Right kidney (tissue), 1 donor: ENCODE measurements around the gene MIAT.

Experiments
- DNase-seq: peaks from one replicate; pipeline ENCODE4 v3.0.0-alpha.2; 2016

MIAT gene

GRCh38 chr22:26670459-26670858 is 13.1 kb downstream of the MIAT start:
- DNase-seq: no peak

- DNase-seq: no peak
These were observed 14.1 kb downstream of the MIAT start for GRCh38 chr22:26671317-26672059.

- DNase-seq: no peak
These were observed 14.7 kb downstream of the MIAT start for GRCh38 chr22:26672060-26672471.

GRCh38 chr22:26672590-26673468 is 15.4 kb downstream of the MIAT start:
- peak; percentile 92 for DNase-seq

- DNase-seq: no peak
These were observed 16.1 kb downstream of the MIAT start for GRCh38 chr22:26673486-26673885.

- DNase-seq: no peak
These were observed 17.1 kb downstream of the MIAT start for GRCh38 chr22:26674211-26675190.

- no peak for DNase-seq
These were observed 18.4 kb downstream of the MIAT start for GRCh38 chr22:26675687-26676268.

- DNase-seq: no peak
These were observed 19.8 kb downstream of the MIAT start for GRCh38 chr22:26677217-26677616.

- peak; percentile 48 for DNase-seq
These were observed 21.7 kb downstream of the MIAT start for GRCh38 chr22:26679003-26679629.

- no peak for DNase-seq
These were observed 23.1 kb downstream of the MIAT start for GRCh38 chr22:26680485-26680884.

GRCh38 chr22:26681395-26681821 is 24.0 kb downstream of the MIAT start:
- no peak for DNase-seq

GRCh38 chr22:26684168-26684567 is 26.8 kb downstream of the MIAT start:
- no peak for DNase-seq

GRCh38 chr22:26685601-26686000 is 28.2 kb downstream of the MIAT start:
- DNase-seq: no peak

- DNase-seq: no peak
These were observed 30.1 kb downstream of the MIAT start for GRCh38 chr22:26687439-26687838.

- DNase-seq: no peak
These were observed 32.3 kb downstream of the MIAT start for GRCh38 chr22:26689513-26690301.

GRCh38 chr22:26690654-26691376 is 33.4 kb downstream of the MIAT start:
- DNase-seq: no peak

- DNase-seq: no peak
These were observed 34.0 kb downstream of the MIAT start for GRCh38 chr22:26691377-26691716.

GRCh38 chr22:26692215-26692614 is 34.8 kb downstream of the MIAT start:
- no peak for DNase-seq

- DNase-seq: no peak
These were observed 39.8 kb downstream of the MIAT start for GRCh38 chr22:26697151-26697550.

GRCh38 chr22:26700462-26700861 is 43.1 kb downstream of the MIAT start:
- DNase-seq: no peak
